Measurements from ENCODE around the gene GORASP1. TPM values are rescaled to one million over a fixed set of nuclear protein-coding genes. Genes with fewer than 3 reads are reported as not detected.

GORASP1 gene
- total RNA-seq, 6 experiments from 2014 or later, result 27.8 to 35.5 (median 33.1) TPM

DNA sequence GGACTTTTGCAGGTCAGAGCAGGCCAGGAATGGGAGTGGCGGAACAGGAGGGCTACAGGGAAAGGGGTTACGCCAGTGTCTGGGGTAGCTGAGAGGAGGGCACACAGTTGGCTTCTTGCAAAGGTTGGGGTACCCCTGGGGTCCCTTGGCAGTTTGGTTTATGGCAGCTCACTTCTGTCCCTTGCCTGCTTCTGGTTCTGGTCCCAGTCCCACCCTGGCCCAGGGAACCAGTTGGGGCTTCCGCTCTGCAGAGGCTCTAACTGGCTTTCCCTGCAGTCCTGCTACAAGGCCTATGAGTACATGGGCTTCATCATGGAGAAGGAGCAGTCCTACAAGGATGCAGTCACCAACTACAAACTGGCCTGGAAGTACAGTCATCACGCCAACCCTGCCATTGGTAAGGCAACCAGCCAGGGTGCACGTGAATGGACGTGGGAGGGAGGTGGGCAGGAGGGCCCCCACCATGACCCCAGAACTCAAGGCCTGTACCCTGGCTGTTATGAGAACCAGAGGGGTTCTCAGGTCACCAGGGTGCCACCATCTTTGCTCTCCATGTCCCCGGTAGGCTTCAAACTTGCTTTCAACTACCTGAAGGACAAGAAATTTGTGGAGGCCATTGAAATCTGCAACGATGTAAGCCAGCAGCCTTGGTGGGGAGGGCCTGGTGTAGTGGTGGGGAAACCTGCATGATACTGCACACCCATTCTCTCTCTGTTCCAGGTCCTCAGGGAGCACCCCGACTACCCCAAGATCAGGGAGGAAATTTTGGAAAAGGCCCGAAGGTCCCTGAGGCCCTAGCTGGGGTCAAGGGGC, 30.8 kb upstream of the GORASP1 start:
- Histone ChIP-seq H3K4me3 (no peak overlapping the region), H3K4me1 (peaks cover 0 to 24% (median 9%) of the 10 kb centered on the region in 4 donors), H3K9me3 (no peaks in the 10 kb centered on the region), H3K36me3 (peaks cover 8 to 15% (median 11%) of the 10 kb centered on the region in 4 donors), H3K27me3 (no peaks in the 10 kb centered on the region), H3K27ac (no peak overlapping the region)
- WGBS (ENCODE audit: insufficient coverage, low coverage, low lambda C conversion rate, missing lambda C conversion rate), result 92% methylated on average over 2 of the region's 10 CpGs
- TF ChIP-seq CTCF (IDR thresholded peaks at IDR 0.05) (no peak), POLR2A (IDR thresholded peaks at IDR 0.05) (no peak)
- ATAC-seq (no peak), DNase-seq (no peak)
- intact Hi-C loops (cut with DNase I), result no loop called here

- intact Hi-C loops (cut with DNase I), result no loop called here
- DNase-seq (no peak), ATAC-seq (no peak)
- WGBS (ENCODE audit: insufficient coverage, low coverage, low lambda C conversion rate, missing lambda C conversion rate), result 92% methylated on average over 7 of the region's 18 CpGs
- H3K36me3 ChIP-seq, result peaks cover 1 to 8% (median 4%) of the 10 kb centered on the region in 4 donors
- peaks cover 0 to 18% (median 7%) of the 10 kb centered on the region in 4 donors for H3K4me1 ChIP-seq
- no peak for TF ChIP-seq POLR2A (IDR thresholded peaks at IDR 0.05)
- TF ChIP-seq CTCF (IDR thresholded peaks at IDR 0.05), result no peak
- no peaks in the 10 kb centered on the region for H3K27me3 ChIP-seq
- no peaks in the 10 kb centered on the region for H3K9me3 ChIP-seq
- no peak overlapping the region for H3K27ac ChIP-seq
- no peak overlapping the region for H3K4me3 ChIP-seq
Observed at GRCh38 chr3:39137435-39137936, 30.1 kb upstream of the GORASP1 start.

GRCh38 chr3:39136533-39137434, 29.4 kb upstream of the GORASP1 start:
- Histone ChIP-seq H3K27me3 (no peaks in the 10 kb centered on the region), H3K27ac (no peak overlapping the region), H3K9me3 (no peaks in the 10 kb centered on the region), H3K36me3 (peaks cover 0 to 3% (median under 1%) of the 10 kb centered on the region in 4 donors), H3K4me3 (no peak overlapping the region), H3K4me1 (peaks cover 0 to 11% (median 4%) of the 10 kb centered on the region in 4 donors)
- ATAC-seq, result no peak
- no peak for DNase-seq
- no CpG with 5 or more reads among the region's 21 CpGs for WGBS (ENCODE audit: insufficient coverage, low coverage, low lambda C conversion rate, missing lambda C conversion rate)
- intact Hi-C loops (cut with DNase I), result no loop called here
- no peak for TF ChIP-seq CTCF (IDR thresholded peaks at IDR 0.05)
- no peak for TF ChIP-seq POLR2A (IDR thresholded peaks at IDR 0.05)

- WGBS (ENCODE audit: insufficient coverage, low coverage, low lambda C conversion rate, missing lambda C conversion rate), result 73% methylated on average over 3 of the region's 8 CpGs
Observed at GRCh38 chr3:39135170-39135805, 27.9 kb upstream of the GORASP1 start.

More at GRCh38 chr3:39135170-39135805, 27.9 kb upstream of the GORASP1 start:
- intact Hi-C loops (cut with DNase I), result no loop called here
- Histone ChIP-seq H3K4me1 (no peaks in the 10 kb centered on the region), H3K27ac (no peak overlapping the region), H3K36me3 (no peaks in the 10 kb centered on the region), H3K27me3 (no peaks in the 10 kb centered on the region), H3K4me3 (no peak overlapping the region), H3K9me3 (no peaks in the 10 kb centered on the region)
- TF ChIP-seq CTCF (IDR thresholded peaks at IDR 0.05) (no peak), POLR2A (IDR thresholded peaks at IDR 0.05) (no peak)
- no peak for DNase-seq
- ATAC-seq, result peak; percentile 44 to 73 (median 53)
